ENCODE data around the gene MAN2A1.
A peak's percentile ranks its signal among the peaks of the same experiment; 100 is the strongest.

MAN2A1 gene

DNA sequence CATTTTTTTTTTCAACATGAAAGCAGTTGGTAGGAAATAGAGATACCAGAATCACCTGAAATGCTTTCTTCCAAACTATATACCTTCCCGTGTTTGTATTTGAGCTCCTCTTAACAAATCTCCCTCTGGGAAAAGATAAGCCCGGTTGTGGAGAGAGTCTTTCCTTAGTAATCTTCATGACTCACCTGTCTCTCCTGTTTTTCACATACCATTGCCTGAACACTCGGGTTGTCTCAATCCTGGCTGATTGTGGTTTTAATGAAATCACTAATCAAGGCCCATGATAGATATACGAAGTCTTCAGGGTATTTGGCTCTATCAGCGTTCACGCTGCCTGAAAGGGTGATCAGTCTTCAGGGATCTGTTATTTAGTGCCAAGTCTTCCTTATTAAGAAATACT lies 136.7 kb downstream of the MAN2A1 start:
- DNase-seq (ENCODE audit: low read depth) = no peak

DNA sequence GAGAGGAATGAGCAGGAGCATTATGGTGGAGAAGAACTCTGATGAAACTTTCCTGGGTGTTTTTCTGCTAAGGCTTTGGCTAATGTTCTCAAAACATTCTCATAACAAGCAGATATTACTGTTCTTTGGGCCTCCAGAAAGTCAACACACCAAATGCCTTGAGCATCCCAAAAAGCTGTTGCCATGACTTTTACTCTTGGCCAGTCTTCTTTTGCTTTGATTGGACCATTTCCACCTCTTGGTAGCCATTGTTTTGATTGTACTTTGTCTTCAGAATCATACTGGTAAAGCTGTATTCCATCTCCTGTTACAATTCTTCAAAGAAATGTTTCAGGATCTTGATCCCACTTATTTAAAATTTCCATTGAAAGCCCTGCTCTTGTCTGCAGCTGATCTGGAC lies 139.6 kb downstream of the MAN2A1 start:
- no peak for DNase-seq (ENCODE audit: low read depth)

DNA sequence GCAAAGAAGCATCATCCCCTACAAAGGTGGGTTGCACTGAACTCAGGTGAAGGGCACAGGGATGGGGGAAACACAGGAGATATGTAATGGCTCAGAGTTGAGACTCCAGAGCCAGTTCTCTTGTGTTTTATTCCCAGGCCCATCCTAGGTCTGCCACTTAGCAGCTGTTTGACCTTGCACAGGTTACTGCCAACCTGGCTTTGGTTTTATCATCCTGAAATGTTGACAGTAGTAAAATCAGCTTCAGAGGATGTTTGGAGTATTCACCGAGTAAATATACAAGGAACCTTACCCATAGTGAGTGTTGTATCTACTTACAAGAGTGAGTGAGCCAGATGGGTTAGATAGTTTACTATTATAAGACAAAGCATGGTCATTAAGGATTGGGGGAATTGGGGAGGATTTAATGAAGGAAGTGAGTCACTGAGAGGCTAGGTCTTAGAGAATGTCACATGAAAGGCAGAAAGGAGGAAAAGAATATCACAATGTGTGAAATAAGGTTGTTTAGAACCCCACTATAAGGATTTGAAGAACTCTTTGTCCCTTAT lies 141.3 kb downstream of the MAN2A1 start:
- no peak for DNase-seq (ENCODE audit: low read depth)

DNA sequence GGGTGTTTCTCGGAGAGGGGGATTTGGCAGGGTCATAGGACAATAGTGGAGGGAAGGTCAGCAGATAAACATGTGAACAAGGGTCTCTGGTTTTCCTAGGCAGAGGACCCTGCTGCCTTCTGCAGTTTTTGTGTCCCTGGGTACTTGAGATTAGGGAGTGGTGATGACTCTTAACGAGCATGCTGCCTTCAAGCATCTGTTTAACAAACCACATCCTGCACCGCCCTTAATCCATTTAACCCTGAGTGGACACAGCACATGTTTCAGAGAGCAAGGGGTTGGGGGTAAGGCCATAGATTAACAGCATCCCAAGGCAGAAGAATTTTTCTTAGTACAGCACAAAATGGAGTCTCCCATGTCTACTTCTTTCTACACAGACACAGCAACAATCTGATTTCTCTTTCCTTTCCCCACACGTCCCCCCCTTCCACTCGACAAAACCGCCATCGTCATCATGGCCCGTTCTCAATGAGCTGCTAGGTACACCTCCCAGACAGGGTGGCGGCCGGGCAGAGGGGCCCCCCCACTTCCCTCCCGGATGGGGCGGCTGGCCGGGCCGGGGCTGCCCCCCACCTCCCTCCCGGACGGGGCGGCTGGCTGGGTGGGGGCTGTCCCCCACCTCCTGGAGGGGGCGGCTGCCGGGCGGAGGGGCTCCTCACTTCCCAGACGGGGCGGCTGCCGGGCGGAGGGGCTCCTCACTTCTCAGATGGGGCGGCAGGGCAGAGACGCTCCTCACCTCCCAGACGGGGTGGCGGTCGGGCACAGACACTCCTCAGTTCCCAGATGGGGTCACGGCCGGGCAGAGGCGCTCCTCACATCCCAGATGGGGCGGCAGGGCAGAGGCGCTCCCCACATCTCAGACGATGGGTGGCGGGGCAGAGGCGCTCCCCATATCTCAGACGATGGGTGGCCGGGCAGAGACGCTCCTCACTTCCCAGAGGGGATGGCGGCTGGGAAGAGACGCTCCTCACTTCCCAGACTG lies 142.8 kb downstream of the MAN2A1 start:
- peak; percentile 11 for DNase-seq (ENCODE audit: low read depth)

DNA sequence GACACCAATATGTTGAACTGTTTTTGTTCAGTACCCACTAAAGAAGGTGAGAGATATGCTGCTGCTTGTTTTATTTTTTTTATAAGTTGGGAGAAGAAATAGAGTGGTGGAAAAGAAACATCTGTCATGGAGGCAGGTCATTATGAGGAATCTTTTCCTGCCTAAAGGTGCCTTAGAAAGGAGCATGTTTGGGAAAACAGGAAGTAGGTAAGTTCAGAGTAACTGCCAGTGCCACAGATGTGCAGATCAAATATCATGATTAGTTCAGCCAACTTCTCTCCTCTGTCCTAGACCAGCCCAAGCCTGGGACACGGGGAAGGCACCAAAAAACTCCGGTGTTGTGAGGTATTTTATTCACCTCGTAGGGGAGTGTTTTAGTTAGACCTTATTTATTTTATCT lies 144.2 kb downstream of the MAN2A1 start:
- DNase-seq (ENCODE audit: low read depth) = no peak

DNA sequence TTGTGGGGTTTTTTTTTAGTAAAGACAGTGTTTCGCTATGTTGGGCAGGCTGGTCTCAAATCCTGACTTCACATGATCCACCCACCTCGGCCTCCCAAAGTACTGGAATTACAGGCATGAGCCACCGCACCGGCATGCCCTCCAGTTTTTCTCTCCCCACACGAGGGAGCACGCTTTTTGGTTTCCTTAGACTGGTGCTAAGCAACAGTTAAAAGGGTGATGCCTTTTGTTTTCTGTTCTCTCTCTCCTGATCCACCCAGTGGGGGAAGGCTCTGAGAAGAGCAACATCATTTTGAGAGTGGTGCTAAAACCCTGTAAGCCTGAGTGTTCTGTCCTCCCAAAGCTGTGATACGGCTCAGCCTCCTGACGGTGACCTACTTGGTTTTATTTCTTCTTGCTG lies 146.6 kb downstream of the MAN2A1 start:
- DNase-seq (ENCODE audit: low read depth) = no peak

DNA sequence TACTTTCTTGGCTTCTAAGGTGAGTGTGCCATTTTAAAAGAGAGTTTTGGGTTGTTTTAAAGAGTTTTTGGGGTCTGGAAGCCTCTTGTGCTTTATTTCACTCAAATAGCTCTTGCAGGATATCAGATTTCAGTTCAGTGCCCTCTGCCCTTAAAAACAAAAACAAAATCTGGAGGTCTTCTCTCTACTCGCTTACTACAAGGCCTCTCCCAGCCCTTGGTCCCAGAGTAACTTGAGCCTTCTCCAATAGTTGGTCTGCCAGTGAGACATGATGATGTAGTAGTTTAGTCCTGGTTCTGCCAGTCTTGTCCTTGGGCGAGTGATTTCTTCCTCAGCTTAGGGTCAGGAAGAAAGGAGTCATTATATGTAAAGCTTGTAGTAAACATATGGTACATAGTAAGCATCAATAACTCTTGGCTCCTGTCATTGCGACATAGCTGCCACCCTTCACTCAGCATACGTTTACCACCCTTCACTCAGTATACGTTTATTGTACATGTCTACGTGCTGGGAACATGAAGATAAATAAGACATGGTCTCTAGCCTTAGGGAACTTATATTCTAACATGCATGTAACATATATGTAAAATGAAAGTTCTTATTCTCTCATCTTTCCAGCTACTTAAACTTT lies 147.6 kb downstream of the MAN2A1 start:
- no peak for DNase-seq (ENCODE audit: low read depth)

DNA sequence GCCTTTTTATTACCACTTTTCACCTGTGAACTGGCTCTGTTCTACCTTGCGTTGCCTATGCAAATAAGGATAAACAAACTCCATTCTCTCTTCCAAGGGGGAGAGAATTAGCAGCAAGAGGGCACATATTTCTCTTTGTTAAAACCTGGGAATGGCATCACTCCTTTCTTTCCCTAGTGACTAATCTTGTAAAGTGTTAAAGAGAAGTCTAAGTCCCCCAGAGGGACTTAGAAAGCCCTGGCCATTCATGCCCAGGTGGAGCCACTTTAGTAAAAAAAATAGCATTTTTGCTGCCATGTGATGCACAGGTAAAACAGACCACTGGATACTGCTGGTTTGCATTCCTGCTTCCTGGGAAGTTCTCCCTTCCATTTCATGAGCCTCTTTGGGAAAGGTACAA lies 148.4 kb downstream of the MAN2A1 start:
- DNase-seq (ENCODE audit: low read depth) = no peak

DNA sequence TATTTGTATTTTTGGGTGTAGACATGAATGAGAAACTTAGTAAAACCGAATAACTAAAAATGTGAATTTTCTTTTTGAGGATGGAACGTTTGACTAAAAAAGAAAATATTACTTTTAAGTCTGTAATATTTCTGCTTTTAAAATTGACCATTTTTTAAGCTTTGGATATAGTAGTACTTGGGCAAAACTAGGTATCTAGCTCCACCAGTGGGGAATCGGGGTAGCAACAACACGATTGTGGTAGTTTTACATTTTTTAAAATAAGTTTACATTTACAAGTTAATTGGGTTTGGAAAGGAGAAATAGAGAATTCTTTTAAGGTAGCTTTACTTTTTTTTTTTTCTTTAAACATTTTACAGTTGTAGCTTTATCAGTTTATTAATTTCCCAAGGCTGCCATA lies 154.4 kb downstream of the MAN2A1 start:
- DNase-seq (ENCODE audit: low read depth) = no peak

DNA sequence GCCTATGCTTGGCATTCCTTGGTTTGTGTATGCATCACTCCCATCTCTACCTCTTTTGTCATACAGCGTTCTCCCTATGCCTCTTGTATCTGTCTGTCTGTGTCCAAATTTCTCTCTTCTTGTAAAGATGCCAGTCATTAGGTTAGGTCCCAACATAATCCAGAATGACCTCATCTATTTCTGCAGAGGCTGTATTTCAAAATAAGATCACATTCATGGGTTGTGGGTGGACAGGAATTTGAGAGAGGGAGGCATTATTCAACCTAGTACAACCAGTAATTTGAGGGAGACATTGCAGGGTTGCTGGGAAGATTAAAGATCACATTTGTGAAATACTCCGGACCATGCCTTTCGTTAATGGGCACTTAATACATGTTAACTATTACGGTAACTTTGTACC lies 155.0 kb downstream of the MAN2A1 start:
- no peak for DNase-seq (ENCODE audit: low read depth)

DNA sequence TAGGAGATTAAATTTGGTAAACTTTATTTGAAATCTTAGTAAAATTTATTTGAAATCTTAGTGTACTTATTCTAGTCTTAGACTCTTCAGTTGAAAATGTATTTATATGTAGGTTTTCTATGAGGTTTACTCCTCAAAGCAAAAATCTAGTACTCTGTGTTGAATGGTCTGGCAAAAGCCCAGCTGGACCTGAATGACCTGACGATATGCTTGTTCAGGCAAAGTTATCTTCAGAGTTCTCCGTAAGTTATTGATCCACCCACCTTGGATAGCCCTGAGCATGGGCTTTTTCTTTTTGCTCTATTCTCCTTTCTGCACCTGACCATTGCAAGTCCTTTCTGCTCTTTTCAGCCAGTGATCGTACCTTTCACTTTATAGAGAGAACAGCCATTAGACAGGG lies 158.4 kb downstream of the MAN2A1 start:
- DNase-seq (ENCODE audit: low read depth) = no peak

DNA sequence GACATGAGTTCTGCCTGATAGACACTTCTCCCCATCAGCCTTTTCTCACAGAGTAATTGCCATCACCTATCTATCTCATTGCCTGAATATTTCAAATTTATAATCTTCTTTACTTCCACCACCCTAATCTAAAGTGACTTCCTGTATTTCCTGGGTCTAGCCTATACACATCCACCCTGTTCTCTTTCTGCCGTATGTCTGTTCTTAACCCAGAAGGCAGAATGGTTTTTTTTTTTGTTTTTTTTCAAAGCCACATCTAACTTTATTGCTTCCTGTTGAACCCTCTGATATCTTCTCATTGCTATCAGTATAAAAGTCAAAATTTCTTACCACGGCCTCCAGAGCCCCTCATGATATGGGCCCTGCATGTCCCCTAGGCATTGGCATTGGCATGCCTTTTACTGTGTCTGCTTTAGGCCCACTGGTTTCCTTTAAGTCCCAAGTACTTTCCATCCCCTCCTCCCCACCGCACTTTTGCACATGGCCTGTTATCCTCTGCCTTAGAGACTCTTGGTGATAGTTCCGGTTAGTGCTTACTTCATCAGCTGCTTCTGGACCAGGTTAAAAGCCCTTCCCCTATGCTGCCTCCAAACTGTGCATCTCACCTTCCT lies 159.9 kb downstream of the MAN2A1 start:
- DNase-seq (ENCODE audit: low read depth) = no peak

DNA sequence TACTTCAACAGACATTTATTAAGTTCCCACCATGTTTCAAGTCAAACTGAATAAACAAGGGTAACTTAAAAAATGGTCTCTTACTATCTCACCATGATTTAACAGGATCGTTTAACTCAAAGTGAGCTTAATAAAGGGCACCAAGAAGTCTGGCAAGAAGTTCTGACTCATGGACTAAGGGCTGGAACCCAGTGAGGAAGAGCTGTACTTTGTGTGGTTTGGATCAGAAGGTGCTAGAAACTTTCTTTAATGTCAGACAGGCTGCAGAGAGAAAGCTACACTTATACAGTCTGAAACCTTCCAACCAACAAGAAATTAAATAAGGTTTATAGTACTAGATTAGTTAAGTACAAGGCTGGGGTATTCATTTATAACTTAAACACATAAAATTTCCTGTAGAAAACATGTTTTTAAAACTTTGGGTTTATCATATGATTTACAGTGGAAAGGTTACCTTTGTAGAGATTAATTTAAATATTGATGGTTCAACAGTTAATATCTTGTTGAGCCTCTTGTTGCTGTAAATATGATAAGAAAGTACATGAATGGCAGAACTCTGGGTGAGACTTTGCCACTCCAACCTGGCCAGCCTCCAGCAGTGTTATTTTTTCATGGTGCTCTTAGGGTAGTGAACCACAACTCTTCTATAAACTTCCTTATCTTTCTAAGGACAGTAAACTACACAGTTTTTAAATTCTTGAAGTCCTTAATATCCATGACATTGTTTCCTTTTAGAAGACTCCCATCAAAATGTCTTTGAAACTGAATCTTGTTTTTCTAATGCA lies 162.8 kb downstream of the MAN2A1 start:
- DNase-seq (ENCODE audit: low read depth) = no peak

DNA sequence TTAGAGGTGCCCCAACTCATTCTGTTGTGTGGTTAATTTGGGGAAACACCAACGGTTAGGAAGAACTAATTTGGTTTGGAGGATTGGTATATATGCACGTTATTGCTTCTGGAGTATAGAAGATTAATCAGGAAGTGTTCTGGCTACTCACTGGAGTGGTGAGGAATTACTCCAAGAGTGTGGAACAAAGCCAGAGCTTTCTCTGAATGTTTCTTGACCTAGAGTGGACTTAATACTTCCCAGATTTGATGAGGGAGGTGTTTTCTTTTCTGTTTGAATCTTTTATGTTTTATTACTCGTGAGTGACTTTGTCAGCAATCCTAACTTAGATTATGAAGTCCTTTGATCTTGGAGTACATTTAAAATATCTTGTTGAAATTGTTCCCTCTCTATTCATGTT lies 163.7 kb downstream of the MAN2A1 start:
- no peak for DNase-seq (ENCODE audit: low read depth)

DNA sequence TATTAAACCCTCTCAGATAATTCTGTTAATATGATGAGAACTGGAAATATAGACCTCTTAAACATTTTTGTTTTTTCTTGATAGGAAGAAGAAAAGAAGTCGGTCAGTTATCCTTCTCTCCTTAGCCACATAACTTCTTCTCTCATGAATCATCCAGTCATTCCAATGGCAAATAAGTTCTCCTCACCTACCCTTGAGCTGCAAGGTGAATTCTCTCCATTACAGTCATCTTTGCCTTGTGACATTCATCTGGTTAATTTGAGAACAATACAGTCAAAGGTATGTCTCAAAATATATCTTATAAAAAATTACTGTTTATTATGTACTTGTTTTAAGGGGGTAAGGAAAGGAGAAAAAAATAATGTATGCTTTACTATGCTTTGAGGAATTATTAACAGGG lies 165.3 kb downstream of the MAN2A1 start:
- DNase-seq (ENCODE audit: low read depth) = no peak

DNA sequence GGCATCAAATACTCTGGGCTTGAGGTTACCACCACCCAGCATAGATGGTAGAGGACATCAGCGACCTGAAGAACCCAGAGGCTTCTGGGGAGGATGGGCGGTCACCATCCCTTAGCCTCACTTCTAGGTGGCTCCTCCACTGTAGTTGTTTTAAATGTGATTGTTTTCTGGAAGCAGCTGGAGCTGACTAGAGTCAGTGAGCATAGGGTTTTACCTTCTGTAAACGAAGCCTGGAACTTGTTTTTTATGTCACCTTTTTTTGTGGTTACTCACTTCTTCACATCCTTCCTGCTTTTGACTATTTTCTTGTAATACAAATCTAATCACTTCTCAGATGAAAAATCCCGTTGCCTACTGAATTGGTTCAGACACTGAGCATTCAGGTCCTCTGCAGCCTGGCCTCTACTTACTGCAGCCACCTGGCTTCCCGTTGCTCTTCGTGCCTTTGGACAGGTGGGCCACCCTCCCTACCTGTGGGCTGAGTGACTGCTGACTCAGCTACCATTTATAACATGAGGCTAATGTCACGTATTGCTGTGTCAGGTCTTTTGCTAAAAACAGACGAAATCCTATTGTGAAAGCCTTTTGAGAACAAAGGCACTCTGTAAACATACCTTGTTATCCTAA lies 167.8 kb downstream of the MAN2A1 start:
- no peak for DNase-seq (ENCODE audit: low read depth)

DNA sequence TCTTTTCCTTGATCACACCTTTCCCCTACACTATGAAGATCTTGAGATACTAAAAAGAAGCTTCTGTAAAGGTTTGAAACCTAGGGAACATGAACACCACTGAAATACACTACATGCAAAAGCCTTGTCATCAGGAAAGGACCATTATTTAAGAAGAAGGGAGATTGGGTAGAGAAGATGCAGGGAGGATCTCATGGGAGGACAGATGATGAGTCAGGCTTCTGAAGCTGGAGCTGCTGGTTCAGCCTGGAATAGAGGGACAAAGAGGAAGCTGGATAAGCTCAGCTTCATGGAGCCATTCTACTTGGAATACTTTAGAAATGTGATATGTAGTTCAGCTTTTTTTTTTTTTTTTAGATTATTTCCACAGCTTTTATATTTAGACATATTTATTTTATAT lies 169.8 kb downstream of the MAN2A1 start:
- no peak for DNase-seq (ENCODE audit: low read depth)

DNA sequence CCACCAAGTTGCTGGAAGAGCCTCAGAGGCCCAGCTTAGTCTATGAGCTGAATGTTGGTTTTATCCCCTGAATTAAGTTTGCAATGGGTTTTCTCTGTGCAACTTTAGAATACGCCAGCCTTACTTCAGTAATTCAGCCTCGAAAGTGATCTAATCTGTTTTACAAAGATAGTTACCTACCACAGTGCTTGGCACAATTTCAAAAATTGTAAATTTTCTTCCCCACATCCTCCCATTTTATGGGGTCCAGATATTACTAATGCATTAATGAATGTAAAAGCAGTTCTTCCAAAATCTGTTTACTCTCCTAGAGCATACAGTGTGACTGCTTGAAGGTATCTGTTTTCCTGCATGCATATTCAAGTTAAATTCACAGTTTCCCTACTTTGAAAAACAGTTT lies 172.6 kb downstream of the MAN2A1 start:
- no peak for DNase-seq (ENCODE audit: low read depth)

DNA sequence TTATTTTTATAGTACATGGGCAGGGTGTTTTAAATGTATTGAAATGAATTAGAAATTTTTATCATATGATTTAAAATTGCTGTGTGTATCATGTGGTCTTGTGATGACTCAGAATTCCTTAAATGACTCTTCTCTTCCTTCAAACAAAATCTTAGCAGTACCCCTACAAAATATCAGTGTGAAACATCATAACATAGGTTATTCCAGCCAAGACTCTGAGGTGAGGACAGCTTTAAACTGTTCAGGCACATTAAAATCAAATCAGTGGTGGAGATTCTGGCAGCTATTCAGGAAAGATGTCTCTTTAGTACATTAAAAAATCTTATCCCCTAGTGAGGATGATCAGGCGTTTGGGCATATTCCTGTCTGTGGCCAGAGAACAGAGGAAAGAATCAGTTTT lies 174.0 kb downstream of the MAN2A1 start:
- no peak for DNase-seq (ENCODE audit: low read depth)

DNA sequence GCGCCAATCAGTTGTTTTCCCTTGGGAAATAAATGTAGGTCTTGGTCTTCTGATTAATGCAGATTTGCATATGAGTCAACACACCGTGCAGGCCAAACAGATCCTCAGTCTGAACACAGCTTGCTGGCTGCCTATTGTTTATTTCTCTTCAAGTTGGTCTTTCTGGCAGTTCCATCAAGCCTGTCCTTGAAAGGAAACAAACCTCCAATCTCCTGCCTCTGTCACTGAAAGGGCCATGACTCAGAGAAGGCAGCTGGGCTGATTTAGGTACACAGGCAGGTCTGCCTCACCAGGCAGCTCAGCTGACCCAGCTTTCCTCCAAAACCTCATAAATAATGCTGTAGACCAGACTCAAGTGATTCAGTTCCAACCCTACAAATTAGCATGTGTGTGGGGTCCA lies 175.9 kb downstream of the MAN2A1 start:
- DNase-seq (ENCODE audit: low read depth) = no peak

DNA sequence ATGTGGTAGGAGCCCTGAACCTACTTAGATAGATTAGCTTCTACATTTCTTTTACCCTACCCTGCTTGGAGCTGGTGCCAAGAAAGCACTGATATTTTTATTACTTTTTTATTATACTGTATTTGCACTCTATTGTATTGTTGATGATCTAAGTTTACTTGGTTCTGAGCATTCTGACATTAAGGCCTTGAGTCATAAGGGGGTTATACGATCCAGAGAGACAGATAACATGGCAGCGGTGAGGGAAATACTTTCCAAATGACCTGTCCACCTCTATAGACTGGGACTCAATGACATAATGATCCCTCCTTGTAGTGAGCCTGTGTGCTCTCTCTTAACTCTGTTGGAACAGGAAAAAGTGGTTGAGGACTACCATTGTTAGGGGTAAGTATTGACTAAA lies 176.3 kb downstream of the MAN2A1 start:
- no peak for DNase-seq (ENCODE audit: low read depth)

DNA sequence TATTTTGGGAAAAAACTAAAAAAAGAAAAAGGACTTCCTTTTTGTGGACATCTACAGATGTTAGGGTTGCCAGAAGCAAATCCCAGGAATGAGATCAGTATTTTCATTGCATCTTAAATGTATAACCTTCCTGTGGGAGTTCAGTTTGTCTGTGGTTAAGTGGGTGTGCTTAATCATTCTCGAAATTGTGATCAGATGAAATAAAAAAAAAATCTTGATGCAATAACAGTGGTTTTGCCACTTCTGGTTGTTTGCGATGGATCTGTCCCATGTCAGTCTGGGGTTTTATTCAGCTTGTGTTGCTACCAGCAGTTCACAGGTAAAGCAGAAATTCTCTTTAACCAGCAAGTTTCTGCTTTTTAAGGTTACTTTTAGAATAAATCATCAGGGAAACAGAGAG lies 179.0 kb downstream of the MAN2A1 start:
- DNase-seq (ENCODE audit: low read depth) = no peak
